ENCODE results near the gene CRB3.

- TF ChIP-seq CTCF (IDR thresholded peaks at IDR 0.05) (no peak), POLR2A (IDR thresholded peaks at IDR 0.05) (no peak)
Measured at GRCh38 chr19:6429419-6430221, 34.5 kb upstream of the CRB3 start.
